HepG2 (cell line): ENCODE measurements around the gene SLC16A11. TPM values are rescaled to one million over a fixed set of nuclear protein-coding genes. Genes with fewer than 3 reads are reported as not detected.

Experiments used
- ATM ChIP-seq: fragments of 450-650 bp; IDR thresholded peaks from 2 replicates; pipeline ENCODE4 v1.7.1; 2017; ENCODE audit warnings: mild to moderate bottlenecking, borderline replicate concordance
- CBX5 ChIP-seq: sonication (generic); formaldehyde crosslinking; IDR thresholded peaks from 2 replicates; pipeline ENCODE4 v1.4.0; 2020; ENCODE audit warnings: missing genetic modification reagents, borderline replicate concordance
- ETV5 ChIP-seq: IDR thresholded peaks from 2 replicates; pipeline ENCODE4 v1.6.1; 2018; ENCODE audit warnings: missing biosample characterization, missing genetic modification reagents, inconsistent platforms, borderline replicate concordance
- FOXM1 ChIP-seq: sonication (generic); formaldehyde crosslinking; IDR thresholded peaks from 2 replicates; pipeline ENCODE4 v1.5.0; 2020; ENCODE audit warnings: missing genetic modification reagents
- JARID2 ChIP-seq: sonication (generic); formaldehyde crosslinking; IDR thresholded peaks from 2 replicates; pipeline ENCODE4 v1.8.1; 2023; ENCODE audit warnings: missing genetic modification reagents, inconsistent platforms; ENCODE audit not compliant: insufficient replicate concordance
- MIER2 ChIP-seq: IDR thresholded peaks from 2 replicates; pipeline ENCODE4 v1.6.1; 2016; ENCODE audit warnings: missing biosample characterization, missing genetic modification reagents
- NFKBIZ ChIP-seq: IDR thresholded peaks from 2 replicates; pipeline ENCODE4 v1.6.1; 2018; ENCODE audit warnings: missing genetic modification reagents, missing compliant biosample characterization
- NRL ChIP-seq: sonication (generic); formaldehyde crosslinking; IDR thresholded peaks from 2 replicates; pipeline ENCODE4 v1.5.0; 2020; ENCODE audit warnings: missing genetic modification reagents, mild to moderate bottlenecking, moderate library complexity, borderline replicate concordance
- REL ChIP-seq: sonication (generic); formaldehyde crosslinking; conservative IDR thresholded peaks from 2 replicates; pipeline ENCODE4 v1.8.0; 2022; ENCODE audit warnings: mild to moderate bottlenecking, missing genetic modification reagents, moderate library complexity
- SKIL ChIP-seq: sonication (generic); formaldehyde crosslinking; IDR thresholded peaks from 2 replicates; pipeline ENCODE4 v1.8.0; 2022; ENCODE audit warnings: missing genetic modification reagents, mild to moderate bottlenecking, moderate library complexity, borderline replicate concordance
- SOX6 ChIP-seq, 2 experiments: fragments of 450-650 bp in 1 of 2; sonication (generic) in 1 of 2; formaldehyde crosslinking in 1 of 2; IDR thresholded peaks; 2 replicates each; pipeline versions ENCODE4 v1.4.0 to v1.6.1; 2017 to 2020; ENCODE audit warnings: antibody characterized with exemption in 1 of 2, mild to moderate bottlenecking in 1 of 2, missing genetic modification reagents in 1 of 2
- STAG1 ChIP-seq: sonication (generic); formaldehyde crosslinking; IDR thresholded peaks from 2 replicates; pipeline ENCODE4 v1.4.0; 2020; ENCODE audit warnings: missing genetic modification reagents
- ZFP41 ChIP-seq: sonication (generic); formaldehyde crosslinking; IDR thresholded peaks from 2 replicates; pipeline ENCODE4 v1.4.0; 2020; ENCODE audit warnings: mild to moderate bottlenecking, missing genetic modification reagents, borderline replicate concordance
- ZMYM2 ChIP-seq: sonication (generic); formaldehyde crosslinking; IDR thresholded peaks from 2 replicates; pipeline ENCODE4 v1.8.0; 2022; ENCODE audit warnings: mild to moderate bottlenecking, missing genetic modification reagents
- ZNF12 ChIP-seq: sonication (generic); formaldehyde crosslinking; IDR thresholded peaks from 2 replicates; pipeline ENCODE4 v1.5.0; 2020; ENCODE audit warnings: missing genetic modification reagents
- ZNF136 ChIP-seq: sonication (generic); formaldehyde crosslinking; IDR thresholded peaks from 2 replicates; pipeline ENCODE4 v1.8.1; 2022; ENCODE audit warnings: low read depth, mild to moderate bottlenecking, moderate library complexity, missing genetic modification reagents
- ZNF383 ChIP-seq: sonication (generic); formaldehyde crosslinking; IDR thresholded peaks from 2 replicates; pipeline ENCODE4 v1.4.0; 2020; ENCODE audit warnings: missing genetic modification reagents, mild to moderate bottlenecking, borderline replicate concordance
- ZNF446 ChIP-seq: sonication (generic); formaldehyde crosslinking; IDR thresholded peaks from 2 replicates; pipeline ENCODE4 v1.5.0; 2020; ENCODE audit warnings: mild to moderate bottlenecking, missing genetic modification reagents
- ZNF674 ChIP-seq: sonication (generic); formaldehyde crosslinking; IDR thresholded peaks from 2 replicates; pipeline ENCODE4 v1.5.0; 2020; ENCODE audit warnings: low read depth, mild to moderate bottlenecking, missing genetic modification reagents
- ZNF720 ChIP-seq: sonication (generic); formaldehyde crosslinking; IDR thresholded peaks from 2 replicates; pipeline ENCODE4 v1.4.0; 2020; ENCODE audit warnings: missing genetic modification reagents
- ZNF780A ChIP-seq: sonication (generic); formaldehyde crosslinking; IDR thresholded peaks from 2 replicates; pipeline ENCODE4 v1.8.0; 2022; ENCODE audit warnings: mild to moderate bottlenecking, missing genetic modification reagents, moderate library complexity
- ZNF841 ChIP-seq: sonication (generic); formaldehyde crosslinking; IDR thresholded peaks from 2 replicates; pipeline ENCODE4 v1.8.1; 2023; ENCODE audit warnings: missing genetic modification reagents, borderline replicate concordance
- polyA plus RNA-seq, 8 experiments: library from polyadenylated mRNA; depleted of rRNA in 3 of 8; stranded (reverse) in 7 of 8; unstranded in 1 of 8; fragments of >200 nt; fragmentation: Illumina TruSeq in 4 of 8; extraction: Trizol in 4 of 8; gene quantifications; 2 replicates each; pipeline versions ENCODE4 v1.2.1 to v1.2.3, GENCODE V29; 2011 to 2016; ENCODE audit warnings: low read depth in 4 of 8, missing spikeins in 1 of 8, mixed read lengths in 1 of 8; ENCODE audit not compliant: insufficient read depth in 1 of 8
- total RNA-seq, 5 experiments: library from RNA; depleted of rRNA; stranded (reverse); fragments of >200 nt; fragmentation: Illumina TruSeq; extraction: Trizol; gene quantifications; 2 replicates each; pipeline ENCODE4 v1.2.3, GENCODE V29; 2016; ENCODE audit warnings: low read depth in 1 of 5
- TF ChIP-seq, protein P1 (sequence below), 2 experiments: sonication (generic) in 1 of 2; formaldehyde crosslinking in 1 of 2; IDR thresholded peaks; 2 replicates each; pipeline versions ENCODE4 v1.4.0 to v1.6.1; 2018 to 2020; ENCODE audit warnings: missing genetic modification reagents in 2 of 2, borderline replicate concordance in 1 of 2, low read depth in 1 of 2, mild to moderate bottlenecking in 1 of 2, missing biosample characterization in 1 of 2
- TF ChIP-seq, protein P2 (sequence below): sonication (generic); formaldehyde crosslinking; IDR thresholded peaks from 2 replicates; pipeline ENCODE4 v1.4.0; 2020; ENCODE audit warnings: missing genetic modification reagents

Gene SLC16A11
- total and polyA plus RNA-seq, 2 of the 13 experiments (the other 11 are each of a cell fraction or from before 2014, with no cell fraction given) = not detected

- TF ChIP-seq ZNF383 (CRISPR knock-in tag) (peak; percentile 59; the same call in 1 of the 2 replicates), ZMYM2 (CRISPR knock-in tag) (peak; percentile 89; the same call in 1 of the 2 replicates), STAG1 (CRISPR knock-in tag) (no peak; the same call in 1 of the 2 replicates), ZNF446 (CRISPR knock-in tag) (no peak), NFKBIZ (CRISPR knock-in tag) (peak; percentile 15; the same call in 1 of the 2 replicates), ATM (no peak), ZFP41 (CRISPR knock-in tag) (peak; percentile 80; the same call in 1 of the 2 replicates), ZNF841 (CRISPR knock-in tag) (no peak), JARID2 (CRISPR knock-in tag) (no peak), SKIL (CRISPR knock-in tag) (peak; percentile 66), ETV5 (peak; percentile 87), ZNF674 (CRISPR knock-in tag) (no peak), MIER2 (CRISPR knock-in tag) (no peak), ZNF720 (CRISPR knock-in tag) (no peak), CBX5 (CRISPR knock-in tag) (no peak), ZNF12 (CRISPR knock-in tag) (no peak), ZNF136 (no peak), NRL (CRISPR knock-in tag) (peak; percentile 82), ZNF780A (CRISPR knock-in tag) (no peak; the same call in 1 of the 2 replicates), SOX6 (IDR thresholded peaks at IDR 0.05) (no peak), SOX6 (CRISPR knock-in tag; IDR thresholded peaks at IDR 0.05) (peak; percentile 60; the same call in 1 of the 2 replicates), FOXM1 (CRISPR knock-in tag) (no peak), REL (peak; percentile 69; the same call in 1 of the 2 replicates)
- TF ChIP-seq, protein P1, sequence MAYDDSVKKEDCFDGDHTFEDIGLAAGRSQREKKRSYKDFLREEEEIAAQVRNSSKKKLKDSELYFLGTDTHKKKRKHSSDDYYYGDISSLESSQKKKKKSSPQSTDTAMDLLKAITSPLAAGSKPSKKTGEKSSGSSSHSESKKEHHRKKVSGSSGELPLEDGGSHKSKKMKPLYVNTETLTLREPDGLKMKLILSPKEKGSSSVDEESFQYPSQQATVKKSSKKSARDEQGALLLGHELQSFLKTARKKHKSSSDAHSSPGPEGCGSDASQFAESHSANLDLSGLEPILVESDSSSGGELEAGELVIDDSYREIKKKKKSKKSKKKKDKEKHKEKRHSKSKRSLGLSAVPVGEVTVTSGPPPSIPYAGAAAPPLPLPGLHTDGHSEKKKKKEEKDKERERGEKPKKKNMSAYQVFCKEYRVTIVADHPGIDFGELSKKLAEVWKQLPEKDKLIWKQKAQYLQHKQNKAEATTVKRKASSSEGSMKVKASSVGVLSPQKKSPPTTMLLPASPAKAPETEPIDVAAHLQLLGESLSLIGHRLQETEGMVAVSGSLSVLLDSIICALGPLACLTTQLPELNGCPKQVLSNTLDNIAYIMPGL (CRISPR knock-in tag; IDR thresholded peaks at IDR 0.05; ENCODE audit: borderline replicate concordance in 1 of 2, low read depth in 1 of 2) = peak; percentile 58 to 64; a peak in 3 of 4 replicates
- TF ChIP-seq, protein P2, sequence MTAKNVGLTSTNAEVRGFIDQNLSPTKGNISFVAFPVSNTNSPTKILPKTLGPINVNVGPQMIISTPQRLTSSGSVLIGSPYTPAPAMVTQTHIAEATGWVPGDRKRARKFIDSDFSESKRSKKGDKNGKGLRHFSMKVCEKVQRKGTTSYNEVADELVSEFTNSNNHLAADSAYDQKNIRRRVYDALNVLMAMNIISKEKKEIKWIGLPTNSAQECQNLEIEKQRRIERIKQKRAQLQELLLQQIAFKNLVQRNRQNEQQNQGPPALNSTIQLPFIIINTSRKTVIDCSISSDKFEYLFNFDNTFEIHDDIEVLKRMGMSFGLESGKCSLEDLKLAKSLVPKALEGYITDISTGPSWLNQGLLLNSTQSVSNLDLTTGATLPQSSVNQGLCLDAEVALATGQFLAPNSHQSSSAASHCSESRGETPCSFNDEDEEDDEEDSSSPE = peak; percentile 83
Measured at GRCh38 chr17:7014261-7014994, 29.5 kb downstream of the SLC16A11 start (continued).
